Ovary (tissue), 3 donors: Measurements from ENCODE around the gene OLFM1.
"Not testable (repeated sequence)": the region's sequence is repeated elsewhere in the genome, so short reads cannot be mapped to it uniquely, and the experiment has no call there.

Experiments
- CTCF ChIP-seq, 3 donors: fragments of 450-650 bp in 2 of 3; fragments of 200-600 bp in 1 of 3; IDR thresholded peaks; one replicate each; pipeline versions ENCODE4 v1.5.1 to v1.8.0; 2016 to 2022; ENCODE audit warnings: antibody characterized with exemption in 3 of 3, mild to moderate bottlenecking in 1 of 3
- EP300 ChIP-seq: sonication (generic); formaldehyde crosslinking; IDR thresholded peaks from one replicate; pipeline ENCODE4 v1.6.1; 2017; ENCODE audit warnings: antibody characterized with exemption
- POLR2A ChIP-seq: fragments of 450-650 bp; IDR thresholded peaks from one replicate; pipeline ENCODE4 v1.6.1; 2017; ENCODE audit warnings: antibody characterized with exemption, mild to moderate bottlenecking, moderate library complexity
- donor health status: DM: no; HTN: no; CAD: no.

DNA sequence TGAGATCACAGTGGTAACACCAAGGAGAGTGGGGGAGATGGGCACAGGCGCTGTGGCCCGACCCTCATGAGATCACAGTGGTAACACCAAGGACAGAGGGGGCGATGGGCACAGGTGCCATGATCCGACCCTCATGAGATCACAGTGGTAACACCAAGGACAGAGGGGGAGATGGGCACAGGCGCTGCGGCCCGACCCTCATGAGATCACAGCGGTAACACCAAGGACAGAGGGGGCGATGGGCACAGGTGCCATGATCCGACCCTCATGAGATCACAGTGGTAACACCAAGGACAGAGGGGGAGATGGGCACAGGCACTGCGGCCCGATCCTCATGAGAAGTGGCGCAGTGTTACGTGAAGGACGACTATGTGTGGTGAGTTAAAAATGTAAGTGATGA is 75.1 kb downstream of the OLFM1 start:
- not testable (repeated sequence) for TF ChIP-seq CTCF (IDR thresholded peaks at IDR 0.05); POLR2A; EP300
